Gastrocnemius medialis (tissue), 4 donors: ENCODE results near the gene MYO3B.

Source experiments
- POLR2A ChIP-seq, 2 donors: fragments of 450-650 bp; IDR thresholded peaks; one replicate each; pipeline ENCODE4 v1.6.1; 2017; ENCODE audit warnings: antibody characterized with exemption in 2 of 2, mild to moderate bottlenecking in 2 of 2, moderate library complexity in 2 of 2
- TF ChIP-seq, protein P1 (sequence below), 5 experiments: fragments of 450-650 bp in 3 of 5; fragments of 200-600 bp in 2 of 5; sonication (generic) in 2 of 5; IDR thresholded peaks in 4 of 5; conservative IDR thresholded peaks in 1 of 5; 1 replicate in 4 of 5; 2 replicates in 1 of 5; pipeline ENCODE4 v1.5.1; 2016 to 2019; ENCODE audit warnings: antibody characterized with exemption in 5 of 5, mild to moderate bottlenecking in 3 of 5, moderate library complexity in 3 of 5

DNA sequence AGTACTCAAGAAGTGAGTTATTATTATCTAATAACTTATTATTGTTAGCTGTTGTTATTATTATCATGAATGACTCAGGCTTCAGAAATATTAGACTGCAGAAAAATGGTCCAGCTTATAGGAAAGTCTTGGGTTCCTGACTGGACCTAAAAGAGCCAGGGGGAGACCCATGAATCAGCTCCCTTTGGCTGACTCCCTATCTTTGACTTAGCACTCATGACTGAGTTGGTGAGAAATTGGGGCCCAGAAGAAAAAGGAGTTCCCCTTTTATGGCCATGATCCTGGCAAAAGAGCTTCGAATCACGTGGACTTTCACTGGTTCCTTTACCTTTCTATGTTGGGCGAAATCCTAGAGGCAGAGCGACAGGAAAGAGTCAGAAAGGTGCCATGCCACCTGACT, 145.8 kb downstream of the MYO3B start:
- TF ChIP-seq, protein P1, sequence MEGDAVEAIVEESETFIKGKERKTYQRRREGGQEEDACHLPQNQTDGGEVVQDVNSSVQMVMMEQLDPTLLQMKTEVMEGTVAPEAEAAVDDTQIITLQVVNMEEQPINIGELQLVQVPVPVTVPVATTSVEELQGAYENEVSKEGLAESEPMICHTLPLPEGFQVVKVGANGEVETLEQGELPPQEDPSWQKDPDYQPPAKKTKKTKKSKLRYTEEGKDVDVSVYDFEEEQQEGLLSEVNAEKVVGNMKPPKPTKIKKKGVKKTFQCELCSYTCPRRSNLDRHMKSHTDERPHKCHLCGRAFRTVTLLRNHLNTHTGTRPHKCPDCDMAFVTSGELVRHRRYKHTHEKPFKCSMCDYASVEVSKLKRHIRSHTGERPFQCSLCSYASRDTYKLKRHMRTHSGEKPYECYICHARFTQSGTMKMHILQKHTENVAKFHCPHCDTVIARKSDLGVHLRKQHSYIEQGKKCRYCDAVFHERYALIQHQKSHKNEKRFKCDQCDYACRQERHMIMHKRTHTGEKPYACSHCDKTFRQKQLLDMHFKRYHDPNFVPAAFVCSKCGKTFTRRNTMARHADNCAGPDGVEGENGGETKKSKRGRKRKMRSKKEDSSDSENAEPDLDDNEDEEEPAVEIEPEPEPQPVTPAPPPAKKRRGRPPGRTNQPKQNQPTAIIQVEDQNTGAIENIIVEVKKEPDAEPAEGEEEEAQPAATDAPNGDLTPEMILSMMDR (IDR thresholded peaks at IDR 0.05 in 4 of 5, conservative IDR thresholded peaks at IDR 0.05 in 1 of 5): no peak
- no peak for TF ChIP-seq POLR2A (IDR thresholded peaks at IDR 0.05)
